Osteoblast (primary cell): Measurements from ENCODE around the gene SNX21. TPM values are rescaled to one million over a fixed set of nuclear protein-coding genes. Genes with fewer than 3 reads are reported as not detected.
"Not testable (repeated sequence)": the region's sequence is repeated elsewhere in the genome, so short reads cannot be mapped to it uniquely, and the experiment has no call there.

Experiments
- DNase-seq: peaks from one replicate; pipeline ENCODE4 v3.0.0; 2011; ENCODE audit warnings: low spot score, mixed read lengths; ENCODE audit not compliant: insufficient read length; ENCODE audit errors: missing footprints
- H2AFZ ChIP-seq: 2 replicates; pipeline ENCODE4 v1.6.0; 2011; ENCODE audit warnings: mild to moderate bottlenecking, low read length
- H3K27ac ChIP-seq: 2 replicates; pipeline ENCODE4 v1.5.1; 2011; ENCODE audit warnings: mild to moderate bottlenecking, low read depth, low read length, moderate library complexity
- H3K27me3 ChIP-seq: 2 replicates; pipeline ENCODE4 v1.6.0; 2012; ENCODE audit warnings: mild to moderate bottlenecking, control low read depth, inconsistent platforms, low read length, moderate library complexity; ENCODE audit not compliant: insufficient read depth
- H3K36me3 ChIP-seq: 2 replicates; pipeline ENCODE4 v1.5.1; 2011; ENCODE audit warnings: mild to moderate bottlenecking, low read length, control low read depth, moderate library complexity; ENCODE audit not compliant: insufficient read depth
- H3K4me1 ChIP-seq: 2 replicates; pipeline ENCODE4 v1.5.1; 2011; ENCODE audit warnings: mild to moderate bottlenecking, low read length, control low read depth, moderate library complexity; ENCODE audit not compliant: insufficient read depth
- H3K4me2 ChIP-seq: 2 replicates; pipeline ENCODE4 v1.6.0; 2011; ENCODE audit warnings: mild to moderate bottlenecking, low read length; ENCODE audit not compliant: insufficient read depth
- H3K4me3 ChIP-seq: fragments of 200-600 bp; sonication (generic); 3 replicates; pipeline ENCODE4 v1.5.1; 2012; ENCODE audit warnings: mild to moderate bottlenecking, low read length, inconsistent platforms; ENCODE audit not compliant: insufficient read depth
- H3K79me2 ChIP-seq: 2 replicates; pipeline ENCODE4 v1.6.0; 2012; ENCODE audit warnings: mild to moderate bottlenecking, low read length, control low read depth, inconsistent platforms; ENCODE audit not compliant: insufficient read depth
- H3K9me3 ChIP-seq: 2 replicates; pipeline ENCODE4 v1.5.1; 2011; ENCODE audit warnings: low read depth, low read length, control low read depth
- H4K20me1 ChIP-seq: 2 replicates; pipeline ENCODE4 v1.6.0; 2012; ENCODE audit warnings: mild to moderate bottlenecking, low read length, control low read depth; ENCODE audit not compliant: insufficient read depth
- CTCF ChIP-seq: IDR thresholded peaks from 2 replicates; pipeline ENCODE4 v1.5.1; 2011; ENCODE audit warnings: mild to moderate bottlenecking, low read depth, low read length, moderate library complexity; ENCODE audit errors: extremely low read depth
- total RNA-seq: library from RNA; depleted of rRNA; stranded (reverse); fragments of >200 nt; gene quantifications from 2 replicates; pipeline ENCODE4 v1.2.3, GENCODE V29; 2012

The SNX21 gene
- total RNA-seq, 1 donor, result 101 TPM

GRCh38 chr20:45796337-45797065 is 37.1 kb upstream of the SNX21 start:
- no peak for DNase-seq
- H3K27ac ChIP-seq, result no peak overlapping the region

GRCh38 chr20:45797510-45797909 is 36.1 kb upstream of the SNX21 start:
- not testable (repeated sequence) for H2AFZ ChIP-seq, H3K4me3 ChIP-seq, H3K4me2 ChIP-seq, H4K20me1 ChIP-seq, DNase-seq, H3K4me1 ChIP-seq, H3K79me2 ChIP-seq, H3K9me3 ChIP-seq, H3K27me3 ChIP-seq, H3K27ac ChIP-seq
- peaks cover 49% of the 10 kb centered on the region for H3K36me3 ChIP-seq

More at GRCh38 chr20:45796337-45797065, 37.1 kb upstream of the SNX21 start:
- Histone ChIP-seq H3K9me3 (no peaks in the 10 kb centered on the region), H3K4me1 (peaks cover 9% of the 10 kb centered on the region), H3K4me3 (no peak overlapping the region), H3K36me3 (peaks cover 39% of the 10 kb centered on the region), H3K79me2 (peaks cover 16% of the 10 kb centered on the region), H3K27me3 (no peaks in the 10 kb centered on the region), H2AFZ (no peak overlapping the region), H3K4me2 (no peak overlapping the region), H4K20me1 (no peaks in the 10 kb centered on the region)
- TF ChIP-seq CTCF, result no peak

- H4K20me1 ChIP-seq, H3K9me3 ChIP-seq, H2AFZ ChIP-seq, H3K4me2 ChIP-seq, H3K79me2 ChIP-seq, H3K27me3 ChIP-seq, H3K27ac ChIP-seq, H3K4me3 ChIP-seq, H3K4me1 ChIP-seq, DNase-seq: not testable (repeated sequence)
- peaks cover 53% of the 10 kb centered on the region for H3K36me3 ChIP-seq
Measured at GRCh38 chr20:45797955-45798354, 35.6 kb upstream of the SNX21 start.

- no peak overlapping the region for H3K4me2 ChIP-seq
- H3K4me3 ChIP-seq, result no peak overlapping the region
- H3K27ac ChIP-seq, result no peak overlapping the region
- no peaks in the 10 kb centered on the region for H4K20me1 ChIP-seq
- H3K79me2 ChIP-seq, result no peaks in the 10 kb centered on the region
- H3K36me3 ChIP-seq, result peaks cover 60% of the 10 kb centered on the region
- H3K9me3 ChIP-seq, result no peaks in the 10 kb centered on the region
- peak; percentile 90 for DNase-seq
- H3K27me3 ChIP-seq, result no peaks in the 10 kb centered on the region
- no peaks in the 10 kb centered on the region for H3K4me1 ChIP-seq
- peak; percentile 80 for TF ChIP-seq CTCF
- H2AFZ ChIP-seq, result no peak overlapping the region
Measured at GRCh38 chr20:45798935-45799642, 34.5 kb upstream of the SNX21 start.

GRCh38 chr20:45801851-45802250 is 31.7 kb upstream of the SNX21 start:
- TF ChIP-seq CTCF, result no peak
- Histone ChIP-seq H2AFZ (no peak overlapping the region), H4K20me1 (no peaks in the 10 kb centered on the region), H3K4me2 (no peak overlapping the region), H3K27me3 (no peaks in the 10 kb centered on the region), H3K4me3 (no peak overlapping the region), H3K9me3 (no peaks in the 10 kb centered on the region), H3K4me1 (no peaks in the 10 kb centered on the region), H3K36me3 (peaks cover 58% of the 10 kb centered on the region), H3K27ac (no peak overlapping the region), H3K79me2 (no peaks in the 10 kb centered on the region)
- peak; percentile 27 for DNase-seq
